Measurements from ENCODE around the gene TET1. TPM values are rescaled to one million over a fixed set of nuclear protein-coding genes. Genes with fewer than 3 reads are reported as not detected.

The TET1 gene
- total RNA-seq, 2 donors from 2014 or later = 50.8 to 60.5 TPM

DNA sequence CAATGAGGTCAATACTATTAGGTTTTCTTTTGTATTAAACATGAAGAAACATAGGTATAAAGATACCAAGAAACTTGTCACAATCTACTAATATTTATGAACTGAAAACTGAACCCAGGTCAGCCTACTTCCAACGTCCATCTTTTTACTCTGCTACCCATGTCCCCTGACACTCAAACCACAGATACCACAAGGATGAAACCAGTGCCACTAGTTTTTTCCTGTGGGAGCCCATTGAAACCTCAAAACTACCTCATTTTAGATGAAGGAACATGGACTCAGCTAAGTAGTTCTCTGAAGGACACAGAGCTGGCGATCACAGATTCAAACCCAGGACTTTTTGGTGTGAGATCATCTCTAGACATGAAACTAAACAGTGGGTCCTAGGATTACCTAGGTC lies 6.8 kb downstream of the TET1 start:
- H3K27ac Mint-ChIP-seq = peak overlapping the region; percentile 44
- Histone ChIP-seq H3K36me3 (ENCODE audit: control insufficient read depth, insufficient read depth, low read length) (peaks cover 5% of the 10 kb centered on the region), H3K4me1 (ENCODE audit: control insufficient read depth, insufficient read depth, low read length) (no peaks in the 10 kb centered on the region), H3K27me3 (ENCODE audit: control insufficient read depth, insufficient read depth, low read length, poor library complexity, severe bottlenecking) (no peaks in the 10 kb centered on the region), H3K4me3 (ENCODE audit: low read length) (no peak overlapping the region), H3K9me3 (ENCODE audit: control insufficient read depth, low read length) (no peaks in the 10 kb centered on the region), H3K9ac (ENCODE audit: extremely low read depth, low read length, poor library complexity, severe bottlenecking) (no peak overlapping the region), H3K27ac (ENCODE audit: low read depth, low read length) (no peak overlapping the region)
- H3K36me3 Mint-ChIP-seq (ENCODE audit: low read depth) = peaks cover 23% of the 10 kb centered on the region
- peaks cover 24% of the 10 kb centered on the region for H3K4me1 Mint-ChIP-seq
- DNase-seq = no peak
- H3K27me3 Mint-ChIP-seq (ENCODE audit: insufficient read depth) = no peaks in the 10 kb centered on the region
- TF ChIP-seq, protein P1, sequence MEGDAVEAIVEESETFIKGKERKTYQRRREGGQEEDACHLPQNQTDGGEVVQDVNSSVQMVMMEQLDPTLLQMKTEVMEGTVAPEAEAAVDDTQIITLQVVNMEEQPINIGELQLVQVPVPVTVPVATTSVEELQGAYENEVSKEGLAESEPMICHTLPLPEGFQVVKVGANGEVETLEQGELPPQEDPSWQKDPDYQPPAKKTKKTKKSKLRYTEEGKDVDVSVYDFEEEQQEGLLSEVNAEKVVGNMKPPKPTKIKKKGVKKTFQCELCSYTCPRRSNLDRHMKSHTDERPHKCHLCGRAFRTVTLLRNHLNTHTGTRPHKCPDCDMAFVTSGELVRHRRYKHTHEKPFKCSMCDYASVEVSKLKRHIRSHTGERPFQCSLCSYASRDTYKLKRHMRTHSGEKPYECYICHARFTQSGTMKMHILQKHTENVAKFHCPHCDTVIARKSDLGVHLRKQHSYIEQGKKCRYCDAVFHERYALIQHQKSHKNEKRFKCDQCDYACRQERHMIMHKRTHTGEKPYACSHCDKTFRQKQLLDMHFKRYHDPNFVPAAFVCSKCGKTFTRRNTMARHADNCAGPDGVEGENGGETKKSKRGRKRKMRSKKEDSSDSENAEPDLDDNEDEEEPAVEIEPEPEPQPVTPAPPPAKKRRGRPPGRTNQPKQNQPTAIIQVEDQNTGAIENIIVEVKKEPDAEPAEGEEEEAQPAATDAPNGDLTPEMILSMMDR (conservative IDR thresholded peaks at IDR 0.05) = no peak
- no peak overlapping the region for H3K4me3 Mint-ChIP-seq
- WGBS, 2 experiments (ENCODE audit: insufficient coverage in 1 of 2, insufficient read length in 1 of 2) = 94% methylated on average over 2 of the region's 2 CpGs
- no peaks in the 10 kb centered on the region for H3K9me3 Mint-ChIP-seq

DNA sequence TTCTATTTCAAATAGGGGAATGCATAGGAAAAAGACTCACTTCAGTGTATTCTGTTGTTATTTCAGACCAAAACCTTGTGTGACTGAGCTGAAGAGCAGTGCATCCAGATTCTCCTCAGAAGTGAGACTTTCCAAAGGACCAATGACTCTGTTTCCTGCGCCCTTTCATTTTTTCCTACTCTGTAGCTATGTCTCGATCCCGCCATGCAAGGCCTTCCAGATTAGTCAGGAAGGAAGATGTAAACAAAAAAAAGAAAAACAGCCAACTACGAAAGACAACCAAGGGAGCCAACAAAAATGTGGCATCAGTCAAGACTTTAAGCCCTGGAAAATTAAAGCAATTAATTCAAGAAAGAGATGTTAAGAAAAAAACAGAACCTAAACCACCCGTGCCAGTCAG lies 12.0 kb downstream of the TET1 start:
- no peak overlapping the region for H3K4me3 Mint-ChIP-seq
- H3K9me3 Mint-ChIP-seq = no peaks in the 10 kb centered on the region
- no peak overlapping the region for H3K9ac ChIP-seq (ENCODE audit: extremely low read depth, low read length, poor library complexity, severe bottlenecking)
- H3K27me3 Mint-ChIP-seq (ENCODE audit: insufficient read depth) = no peaks in the 10 kb centered on the region
- no peaks in the 10 kb centered on the region for H3K4me1 ChIP-seq (ENCODE audit: control insufficient read depth, insufficient read depth, low read length)
- no peaks in the 10 kb centered on the region for H3K9me3 ChIP-seq (ENCODE audit: control insufficient read depth, low read length)
- no peak for DNase-seq
- peaks cover 6% of the 10 kb centered on the region for H3K4me1 Mint-ChIP-seq
- peaks cover 39% of the 10 kb centered on the region for H3K36me3 ChIP-seq (ENCODE audit: control insufficient read depth, insufficient read depth, low read length)
- peaks cover 43% of the 10 kb centered on the region for H3K36me3 Mint-ChIP-seq (ENCODE audit: low read depth)
- H3K27me3 ChIP-seq (ENCODE audit: control insufficient read depth, insufficient read depth, low read length, poor library complexity, severe bottlenecking) = no peaks in the 10 kb centered on the region
- TF ChIP-seq, protein P1 (conservative IDR thresholded peaks at IDR 0.05) = no peak
- H3K27ac Mint-ChIP-seq = peak overlapping the region; percentile 22
- no peak overlapping the region for H3K4me3 ChIP-seq (ENCODE audit: low read length)
- H3K27ac ChIP-seq (ENCODE audit: low read depth, low read length) = no peak overlapping the region
- WGBS, 2 experiments (ENCODE audit: insufficient coverage in 1 of 2, insufficient read length in 1 of 2) = 93 to 100% methylated on average over 4 to 5 of the region's 5 CpGs

DNA sequence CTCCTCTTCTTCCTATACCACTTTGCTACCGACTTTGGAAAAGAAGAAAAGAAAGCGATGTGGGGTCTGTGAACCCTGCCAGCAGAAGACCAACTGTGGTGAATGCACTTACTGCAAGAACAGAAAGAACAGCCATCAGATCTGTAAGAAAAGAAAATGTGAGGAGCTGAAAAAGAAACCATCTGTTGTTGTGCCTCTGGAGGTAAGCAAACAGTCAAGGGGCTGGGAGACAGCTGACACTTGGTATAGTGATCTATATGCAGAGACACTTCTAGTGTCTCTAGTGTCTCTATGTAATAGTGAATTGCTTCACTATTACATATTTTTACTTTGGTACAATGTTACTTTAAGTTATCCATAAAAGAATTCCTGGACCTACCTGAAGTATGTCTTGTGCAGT lies 13.9 kb downstream of the TET1 start:
- Mint-ChIP-seq H3K9me3 (no peaks in the 10 kb centered on the region), H3K27me3 (ENCODE audit: insufficient read depth) (no peaks in the 10 kb centered on the region), H3K36me3 (ENCODE audit: low read depth) (peaks cover 51% of the 10 kb centered on the region), H3K4me3 (no peak overlapping the region), H3K4me1 (no peaks in the 10 kb centered on the region), H3K27ac (no peak overlapping the region)
- Histone ChIP-seq H3K4me1 (ENCODE audit: control insufficient read depth, insufficient read depth, low read length) (no peaks in the 10 kb centered on the region), H3K9me3 (ENCODE audit: control insufficient read depth, low read length) (no peaks in the 10 kb centered on the region), H3K4me3 (ENCODE audit: low read length) (no peak overlapping the region), H3K27ac (ENCODE audit: low read depth, low read length) (no peak overlapping the region), H3K36me3 (ENCODE audit: control insufficient read depth, insufficient read depth, low read length) (peaks cover 52% of the 10 kb centered on the region), H3K9ac (ENCODE audit: extremely low read depth, low read length, poor library complexity, severe bottlenecking) (no peak overlapping the region), H3K27me3 (ENCODE audit: control insufficient read depth, insufficient read depth, low read length, poor library complexity, severe bottlenecking) (no peaks in the 10 kb centered on the region)
- no peak for DNase-seq
- TF ChIP-seq, protein P1 (conservative IDR thresholded peaks at IDR 0.05) = no peak
- 92% methylated on average over 2 of the region's 2 CpGs for WGBS, 2 experiments (ENCODE audit: insufficient coverage in 1 of 2, insufficient read length in 1 of 2)
